ENCODE data around the gene HDAC4. TPM values are rescaled to one million over a fixed set of nuclear protein-coding genes. Genes with fewer than 3 reads are reported as not detected.

The HDAC4 gene
- total RNA-seq, 1 experiment from 2014 or later: 61.5 TPM

GRCh38 chr2:239057533-239057932 lies 343.3 kb downstream of the HDAC4 start:
- CTCF ChIA-PET: no interaction called here

GRCh38 chr2:239056611-239057010 lies 344.2 kb downstream of the HDAC4 start:
- H3K79me2 ChIP-seq (ENCODE audit: low read depth): no peaks in the 10 kb centered on the region
- intact Hi-C loops (cut with micrococcal nuclease; ENCODE audit: unreplicated experiment): no loop called here
- no TSS peak for BruUV-seq (replicated peaks)

More at GRCh38 chr2:239057533-239057932, 343.3 kb downstream of the HDAC4 start:
- intact Hi-C loops (cut with micrococcal nuclease; ENCODE audit: unreplicated experiment): no loop called here
- DNase-seq: no peak
- TF ChIP-seq EZH2 (IDR thresholded peaks at IDR 0.05; ENCODE audit: low read depth) (no peak), CTCF (conservative IDR thresholded peaks at IDR 0.05) (no peak)
- H3K79me2 ChIP-seq (ENCODE audit: low read depth): no peaks in the 10 kb centered on the region
- no peaks in the 10 kb centered on the region for H4K20me1 ChIP-seq (ENCODE audit: insufficient read depth)
- no peaks in the 10 kb centered on the region for H3K27me3 ChIP-seq (ENCODE audit: insufficient read depth, low read depth)
- BruUV-seq (replicated peaks): no TSS peak
- H3K4me3 ChIP-seq: no peak overlapping the region
- no peak overlapping the region for H2AFZ ChIP-seq
- no peaks in the 10 kb centered on the region for H3K4me1 ChIP-seq (replicated peaks; ENCODE audit: insufficient read depth)
- no peak overlapping the region for H3K27ac ChIP-seq
- no peak overlapping the region for H3K4me2 ChIP-seq
- no peaks in the 10 kb centered on the region for H3K36me3 ChIP-seq (ENCODE audit: low read depth)
- H3F3A ChIP-seq (ENCODE audit: insufficient read depth, low read depth): no peaks in the 10 kb centered on the region
- H3K9me2 ChIP-seq (ENCODE audit: insufficient read depth): no peaks in the 10 kb centered on the region
- H3K9me3 ChIP-seq (ENCODE audit: insufficient read depth, low read depth): no peaks in the 10 kb centered on the region
- POLR2A ChIA-PET (ENCODE audit: unreplicated experiment): no interaction called here

GRCh38 chr2:239055756-239056493 lies 344.9 kb downstream of the HDAC4 start:
- TF ChIP-seq CTCF (conservative IDR thresholded peaks at IDR 0.05) (no peak), EZH2 (IDR thresholded peaks at IDR 0.05; ENCODE audit: low read depth) (no peak)
- no peaks in the 10 kb centered on the region for H4K20me1 ChIP-seq (ENCODE audit: insufficient read depth)
- no peaks in the 10 kb centered on the region for H3K9me2 ChIP-seq (ENCODE audit: insufficient read depth)
- no peaks in the 10 kb centered on the region for H3K79me2 ChIP-seq (ENCODE audit: low read depth)
- H3K27ac ChIP-seq: no peak overlapping the region
- H3K4me2 ChIP-seq: no peak overlapping the region
- no peak overlapping the region for H3K4me3 ChIP-seq
- no peaks in the 10 kb centered on the region for H3K9me3 ChIP-seq (ENCODE audit: insufficient read depth, low read depth)
- no peaks in the 10 kb centered on the region for H3K27me3 ChIP-seq (ENCODE audit: insufficient read depth, low read depth)
- ChIA-PET POLR2A (ENCODE audit: unreplicated experiment) (no interaction called here), CTCF (no interaction called here)
- BruUV-seq (replicated peaks): no TSS peak
- no peaks in the 10 kb centered on the region for H3F3A ChIP-seq (ENCODE audit: insufficient read depth, low read depth)
- H3K4me1 ChIP-seq (replicated peaks; ENCODE audit: insufficient read depth): no peaks in the 10 kb centered on the region
- no peaks in the 10 kb centered on the region for H3K36me3 ChIP-seq (ENCODE audit: low read depth)
- H2AFZ ChIP-seq: no peak overlapping the region
- intact Hi-C loops (cut with micrococcal nuclease; ENCODE audit: unreplicated experiment): no loop called here
- no peak for DNase-seq

More at GRCh38 chr2:239056611-239057010, 344.2 kb downstream of the HDAC4 start:
- H3F3A ChIP-seq (ENCODE audit: insufficient read depth, low read depth): no peaks in the 10 kb centered on the region
- no peaks in the 10 kb centered on the region for H4K20me1 ChIP-seq (ENCODE audit: insufficient read depth)
- no peaks in the 10 kb centered on the region for H3K9me2 ChIP-seq (ENCODE audit: insufficient read depth)
- no peaks in the 10 kb centered on the region for H3K27me3 ChIP-seq (ENCODE audit: insufficient read depth, low read depth)
- H2AFZ ChIP-seq: no peak overlapping the region
- no peak for DNase-seq
- CTCF ChIA-PET: no interaction called here
- H3K9me3 ChIP-seq (ENCODE audit: insufficient read depth, low read depth): no peaks in the 10 kb centered on the region
- no peak overlapping the region for H3K4me3 ChIP-seq
- TF ChIP-seq CTCF (conservative IDR thresholded peaks at IDR 0.05) (no peak), EZH2 (IDR thresholded peaks at IDR 0.05; ENCODE audit: low read depth) (no peak)
- no peaks in the 10 kb centered on the region for H3K36me3 ChIP-seq (ENCODE audit: low read depth)
- POLR2A ChIA-PET (ENCODE audit: unreplicated experiment): no interaction called here
- H3K4me1 ChIP-seq (replicated peaks; ENCODE audit: insufficient read depth): no peaks in the 10 kb centered on the region
- H3K27ac ChIP-seq: no peak overlapping the region
- H3K4me2 ChIP-seq: no peak overlapping the region
